HG02798 (cell line): ENCODE results near the gene RAB11FIP2.
A peak's percentile ranks its signal among the peaks of the same experiment; 100 is the strongest.
"Not testable (repeated sequence)": the region's sequence is repeated elsewhere in the genome, so short reads cannot be mapped to it uniquely, and the experiment has no call there.

Source experiments
- ATAC-seq: cut with Tn5 transposase; IDR thresholded peaks from one replicate; pipeline ENCODE4 v1.9.1; 2021; ENCODE audit warnings: mild to moderate bottlenecking; ENCODE audit not compliant: unreplicated experiment, poor library complexity

The RAB11FIP2 gene

GRCh38 chr10:118046395-118047156 is at the start of gene RAB11FIP2:
Gene RAB11FIP2, minus strand, starts transcription at chr10:118046941. Its CDS starts 778 bp downstream, at chr10:118046163.
- ATAC-seq, result peak; percentile 95

GRCh38 chr10:118096022-118096421 is 49.3 kb upstream of the RAB11FIP2 start:
- ATAC-seq, result no peak

GRCh38 chr10:118092209-118092608 is 45.5 kb upstream of the RAB11FIP2 start:
- ATAC-seq, result no peak

- ATAC-seq, result no peak
Observed at GRCh38 chr10:118080817-118081216, 34.1 kb upstream of the RAB11FIP2 start.

- ATAC-seq, result no peak
Observed at GRCh38 chr10:118076705-118077104, 30.0 kb upstream of the RAB11FIP2 start.

GRCh38 chr10:118072840-118073239 is 26.1 kb upstream of the RAB11FIP2 start:
- no peak for ATAC-seq

- not testable (repeated sequence) for ATAC-seq
Observed at GRCh38 chr10:118067389-118067788, 20.6 kb upstream of the RAB11FIP2 start.

GRCh38 chr10:118062798-118063238 is 16.1 kb upstream of the RAB11FIP2 start:
- no peak for ATAC-seq

GRCh38 chr10:118058371-118058770 is 11.6 kb upstream of the RAB11FIP2 start:
- ATAC-seq, result no peak

GRCh38 chr10:118057361-118057760 is 10.6 kb upstream of the RAB11FIP2 start:
- ATAC-seq, result no peak

GRCh38 chr10:118054383-118054782 is 7.6 kb upstream of the RAB11FIP2 start:
- ATAC-seq, result no peak

- no peak for ATAC-seq
Observed at GRCh38 chr10:118052816-118053215, 6.1 kb upstream of the RAB11FIP2 start.

GRCh38 chr10:118047880-118048279 is 1.1 kb upstream of the RAB11FIP2 start:
- no peak for ATAC-seq

- no peak for ATAC-seq
Observed at GRCh38 chr10:118047157-118047719, 497 bp upstream of the RAB11FIP2 start.

- ATAC-seq, result no peak
Observed at GRCh38 chr10:118045837-118046394, 825 bp downstream of the RAB11FIP2 start.

- no peak for ATAC-seq
Observed at GRCh38 chr10:118045158-118045836, 1.4 kb downstream of the RAB11FIP2 start.

- no peak for ATAC-seq
Observed at GRCh38 chr10:118042827-118043242, 3.9 kb downstream of the RAB11FIP2 start.

- ATAC-seq, result no peak
Observed at GRCh38 chr10:118042336-118042735, 4.4 kb downstream of the RAB11FIP2 start.

- no peak for ATAC-seq
Observed at GRCh38 chr10:118041316-118041715, 5.4 kb downstream of the RAB11FIP2 start.

- ATAC-seq, result no peak
Observed at GRCh38 chr10:118036281-118036875, 10.4 kb downstream of the RAB11FIP2 start.
